ENCODE results near the gene PTPN23.
"Not testable (repeated sequence)": the region's sequence is repeated elsewhere in the genome, so short reads cannot be mapped to it uniquely, and the experiment has no call there.

PTPN23 gene

DNA sequence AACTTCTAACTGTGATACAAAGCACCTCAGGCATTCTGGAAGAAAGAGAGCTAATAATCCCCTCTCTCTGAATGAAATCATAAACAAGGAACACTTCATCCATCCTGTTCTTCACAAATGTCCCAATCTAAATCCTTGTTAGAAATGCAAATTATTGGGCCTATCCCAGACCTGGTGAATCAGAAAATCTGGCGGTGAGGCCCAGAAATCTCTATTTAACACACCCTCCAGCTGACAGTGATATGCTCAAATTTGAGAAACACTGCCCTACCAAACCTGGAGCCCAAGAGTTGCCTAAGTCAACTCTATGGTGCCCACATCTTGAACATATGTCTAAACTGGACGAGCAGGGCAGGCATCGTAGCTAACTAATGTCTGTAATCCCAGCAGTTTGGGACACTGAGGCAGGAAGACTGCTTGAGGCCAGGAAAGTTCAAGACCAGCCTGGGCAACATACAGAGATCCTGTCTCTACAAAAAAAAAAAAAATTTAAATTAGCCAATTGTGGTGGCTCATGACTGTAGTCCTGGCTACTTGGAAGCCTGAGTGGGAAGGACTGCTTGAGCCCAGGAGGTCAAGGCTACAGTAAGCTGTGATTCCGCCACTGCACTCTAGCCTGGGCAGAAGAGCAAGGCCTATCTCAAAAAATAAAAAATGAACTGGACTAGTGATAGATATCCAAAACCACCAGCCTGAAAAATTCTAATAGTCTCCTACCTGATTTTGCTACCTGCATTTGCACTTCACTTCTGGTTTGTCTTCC, 71.8 kb downstream of the PTPN23 start:
- no peak for DNase-seq

DNA sequence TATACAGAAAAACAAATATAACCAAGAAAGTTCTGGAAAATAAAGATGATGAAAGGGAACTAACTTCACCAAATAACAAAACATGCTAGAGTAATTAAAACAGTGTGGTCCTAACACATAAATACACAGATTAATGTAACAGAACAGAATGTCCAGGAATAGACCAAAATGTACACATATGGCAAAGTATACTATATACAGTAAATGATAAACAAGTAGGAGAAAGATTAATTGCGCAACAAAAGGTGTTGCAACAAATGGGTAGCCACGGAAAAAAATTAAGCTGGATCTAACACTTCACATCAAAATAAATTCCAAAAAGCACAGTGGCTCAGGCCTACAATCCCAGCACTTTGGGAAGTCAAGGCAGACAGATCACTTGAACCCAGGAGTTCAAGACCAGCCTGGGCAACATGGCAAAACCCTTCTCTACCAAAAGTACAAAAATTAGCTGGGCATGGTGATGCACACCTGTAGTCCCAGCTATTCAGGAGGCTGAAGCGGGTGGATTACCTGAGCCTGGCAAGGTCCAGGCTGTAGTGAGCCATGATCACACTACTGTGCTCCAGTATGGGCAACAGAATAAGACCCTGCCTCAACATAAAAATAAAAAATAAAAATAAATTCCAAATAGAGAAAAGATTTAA, 75.1 kb downstream of the PTPN23 start:
- DNase-seq: no peak

DNA sequence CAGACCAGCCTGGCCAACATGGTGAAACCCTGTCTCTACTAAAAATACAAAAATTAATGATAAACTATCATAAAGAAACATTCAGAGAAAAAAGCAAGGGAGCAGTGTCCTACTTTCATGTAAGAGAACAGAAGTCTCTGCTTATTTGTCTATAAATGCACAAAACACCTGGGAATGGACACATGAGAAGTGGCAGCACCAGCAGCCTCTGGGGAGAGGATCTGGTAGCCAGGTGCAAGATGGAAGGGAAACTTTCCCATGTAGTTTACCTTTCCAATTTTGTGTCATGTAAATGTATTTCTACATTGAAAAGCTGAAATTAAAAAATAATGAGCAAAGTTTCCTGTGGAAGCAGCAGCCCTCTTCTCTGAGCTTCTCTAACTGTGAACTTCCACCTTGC, 76.2 kb downstream of the PTPN23 start:
- DNase-seq: no peak

DNA sequence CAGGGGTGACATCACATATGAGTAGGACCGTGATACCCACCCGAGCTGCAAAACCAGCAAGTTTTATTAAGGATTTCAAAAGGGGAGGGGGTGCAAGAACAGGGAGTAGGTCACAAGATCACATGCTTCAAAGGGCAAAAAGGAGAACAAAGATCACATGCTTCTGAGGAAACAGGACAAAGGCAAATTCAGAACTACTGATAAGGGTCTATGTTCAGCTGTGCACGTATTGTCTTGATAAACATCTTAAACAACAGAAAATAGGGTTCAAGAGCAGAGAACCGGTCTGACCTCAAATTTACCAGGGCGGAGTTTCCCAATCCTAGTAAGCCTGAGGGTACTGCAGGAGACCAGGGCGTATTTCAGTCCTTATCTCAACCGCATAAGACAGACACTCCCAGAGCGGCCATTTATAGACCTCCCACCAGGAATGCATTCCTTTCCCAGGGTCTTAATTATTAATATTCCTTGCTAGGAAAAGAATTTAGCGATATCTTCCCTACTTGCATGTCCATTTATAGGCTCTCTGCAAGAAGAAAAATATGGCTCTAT, 78.8 kb downstream of the PTPN23 start:
- not testable (repeated sequence) for DNase-seq

Data from NCI-H1105 treated with DMSO at 0.1 percent for 48 hours (cell line).